Subcutaneous abdominal adipose tissue (tissue), 5 donors: ENCODE data around the gene ANO2.

Experiments
- H3K27ac ChIP-seq: one replicate; pipeline ENCODE4 v1.7.0; 2013; ENCODE audit warnings: low read depth, mild to moderate bottlenecking, inconsistent platforms, low read length, moderate library complexity
- H3K27me3 ChIP-seq, 5 donors: one replicate each; pipeline ENCODE4 v1.7.0; 2013; ENCODE audit warnings: low read length in 5 of 5, inconsistent platforms in 1 of 5; ENCODE audit not compliant: control insufficient read depth in 5 of 5, insufficient read depth in 4 of 5
- H3K36me3 ChIP-seq, 5 donors: one replicate each; pipeline ENCODE4 v1.7.0; 2013; ENCODE audit warnings: low read length in 5 of 5; ENCODE audit not compliant: control insufficient read depth in 5 of 5, insufficient read depth in 5 of 5
- H3K4me1 ChIP-seq, 5 donors: one replicate each; pipeline ENCODE4 v1.7.0; 2013; ENCODE audit warnings: low read length in 5 of 5, mild to moderate bottlenecking in 3 of 5, moderate library complexity in 1 of 5; ENCODE audit not compliant: control insufficient read depth in 5 of 5, insufficient read depth in 5 of 5
- H3K4me3 ChIP-seq, 5 donors: one replicate each; pipeline ENCODE4 v1.7.0; 2013; ENCODE audit warnings: low read length in 5 of 5, low read depth in 1 of 5
- H3K9ac ChIP-seq, 5 donors: one replicate each; pipeline ENCODE4 v1.7.0; 2013; ENCODE audit warnings: low read length in 5 of 5, mild to moderate bottlenecking in 4 of 5, moderate library complexity in 3 of 5
- H3K9me3 ChIP-seq, 5 donors: one replicate each; pipeline ENCODE4 v1.7.0; 2013; ENCODE audit warnings: low read length in 5 of 5; ENCODE audit not compliant: control insufficient read depth in 5 of 5
- donor health status: healthy.
- donor health status: healthy.
- donor health status: healthy.
- donor health status: healthy.
- donor health status: healthy.

The ANO2 gene

DNA sequence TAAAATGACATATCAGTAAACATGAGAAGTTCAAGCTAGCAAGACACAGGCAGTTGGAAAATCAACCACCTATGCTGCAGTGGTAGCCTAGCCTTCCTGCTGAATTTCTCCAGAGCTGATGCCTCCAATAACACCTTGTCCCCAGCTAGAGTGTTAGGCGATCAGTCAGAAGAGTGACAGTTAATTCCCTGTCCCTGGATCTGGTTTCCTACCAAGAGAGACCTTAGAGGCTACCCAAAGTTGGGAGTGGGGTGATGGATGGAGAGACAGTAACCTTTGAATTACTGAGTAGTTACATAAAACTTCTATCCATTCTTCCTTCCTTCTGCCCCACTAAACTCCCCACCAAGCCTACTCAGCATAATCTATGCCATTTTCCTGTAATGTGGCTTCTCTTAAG lies 1.9 kb upstream of the ANO2 start:
- Histone ChIP-seq H3K4me1 (peaks cover 0 to 24% (median 10%) of the 10 kb centered on the region in 5 donors), H3K9me3 (no peaks in the 10 kb centered on the region), H3K27ac (no peak overlapping the region), H3K4me3 (no peak overlapping the region), H3K27me3 (peaks cover 19 to 59% (median 26%) of the 10 kb centered on the region in 5 donors), H3K36me3 (peaks cover 0 to 63% (median 50%) of the 10 kb centered on the region in 5 donors), H3K9ac (no peak overlapping the region)

DNA sequence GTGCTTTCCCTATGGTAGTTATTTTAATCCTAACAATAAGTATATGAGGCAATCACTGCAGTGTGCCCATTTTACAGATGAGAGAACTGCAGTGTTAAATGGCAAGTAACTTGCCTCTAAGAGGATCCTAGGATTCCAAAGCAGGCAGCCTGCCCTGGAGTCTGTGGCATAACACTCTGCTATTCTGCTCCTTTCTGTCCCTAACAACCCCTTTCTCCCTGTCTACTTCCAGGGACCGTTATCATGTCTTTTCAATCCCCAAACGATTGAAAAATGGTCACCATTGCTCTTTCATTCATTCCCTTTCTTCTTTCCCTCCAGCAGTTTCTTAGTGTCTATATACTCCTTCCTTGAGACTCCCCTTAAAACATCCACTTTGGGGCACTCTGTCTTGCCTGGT lies 1.3 kb upstream of the ANO2 start:
- H3K4me1 ChIP-seq = peaks cover 0 to 26% (median 10%) of the 10 kb centered on the region in 5 donors
- H3K9ac ChIP-seq = no peak overlapping the region
- H3K9me3 ChIP-seq = no peaks in the 10 kb centered on the region
- H3K27me3 ChIP-seq = peaks cover 19 to 59% (median 26%) of the 10 kb centered on the region in 5 donors
- H3K27ac ChIP-seq = no peak overlapping the region
- H3K4me3 ChIP-seq = no peak overlapping the region
- peaks cover 0 to 57% (median 45%) of the 10 kb centered on the region in 5 donors for H3K36me3 ChIP-seq

DNA sequence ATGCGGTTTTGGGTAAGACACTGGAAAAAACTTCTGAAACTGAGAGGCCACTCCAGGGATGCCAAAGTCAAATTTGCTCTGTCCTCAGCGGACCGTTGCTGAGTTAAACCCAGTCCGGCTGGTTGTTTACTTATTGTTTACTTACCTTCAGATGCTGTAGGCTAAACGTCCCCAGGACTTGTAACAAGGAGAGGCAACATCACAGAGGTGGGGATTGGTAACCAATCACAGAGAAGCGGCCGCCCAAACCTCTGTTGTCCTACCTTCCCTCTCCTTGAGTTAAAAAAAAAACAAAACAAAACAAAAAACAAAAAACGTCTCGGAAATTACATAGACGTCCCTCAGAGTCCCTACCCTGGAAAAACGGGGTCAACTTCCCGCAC lies 380 bp downstream of the ANO2 start:
- Histone ChIP-seq H3K36me3 (peaks cover 0 to 54% (median 44%) of the 10 kb centered on the region in 5 donors), H3K4me1 (peaks cover 0 to 26% (median 10%) of the 10 kb centered on the region in 5 donors), H3K27me3 (peaks cover 23 to 55% (median 26%) of the 10 kb centered on the region in 5 donors), H3K4me3 (peak overlapping the region in 3 of 5 donors; percentile 23 to 44 (median 39)), H3K9me3 (no peaks in the 10 kb centered on the region), H3K9ac (no peak overlapping the region), H3K27ac (no peak overlapping the region)

DNA sequence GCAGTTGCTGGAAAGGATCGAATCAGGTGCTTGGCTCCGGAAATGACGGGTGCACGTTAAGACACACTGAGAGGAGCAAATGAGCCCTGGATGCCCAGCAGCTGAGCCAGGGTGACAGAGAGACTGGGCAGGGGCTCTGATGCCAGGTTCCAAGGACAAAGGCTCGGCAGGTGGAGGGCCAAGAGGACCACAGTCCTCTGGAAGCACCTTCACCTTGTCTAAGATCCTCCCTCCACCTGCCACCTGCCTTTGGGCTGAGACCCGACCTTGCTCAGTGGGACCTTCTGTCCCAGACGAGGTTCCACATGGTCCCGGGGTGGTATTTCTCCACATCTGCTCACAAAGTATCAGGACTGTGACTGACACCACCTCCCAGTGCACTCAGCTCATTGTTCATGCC lies 1.0 kb downstream of the ANO2 start:
- Histone ChIP-seq H3K4me3 (no peak overlapping the region), H3K27me3 (peaks cover 21 to 55% (median 26%) of the 10 kb centered on the region in 5 donors), H3K36me3 (peaks cover 0 to 55% (median 38%) of the 10 kb centered on the region in 5 donors), H3K4me1 (peaks cover 0 to 26% (median 10%) of the 10 kb centered on the region in 5 donors), H3K27ac (no peak overlapping the region), H3K9me3 (no peaks in the 10 kb centered on the region), H3K9ac (no peak overlapping the region)

DNA sequence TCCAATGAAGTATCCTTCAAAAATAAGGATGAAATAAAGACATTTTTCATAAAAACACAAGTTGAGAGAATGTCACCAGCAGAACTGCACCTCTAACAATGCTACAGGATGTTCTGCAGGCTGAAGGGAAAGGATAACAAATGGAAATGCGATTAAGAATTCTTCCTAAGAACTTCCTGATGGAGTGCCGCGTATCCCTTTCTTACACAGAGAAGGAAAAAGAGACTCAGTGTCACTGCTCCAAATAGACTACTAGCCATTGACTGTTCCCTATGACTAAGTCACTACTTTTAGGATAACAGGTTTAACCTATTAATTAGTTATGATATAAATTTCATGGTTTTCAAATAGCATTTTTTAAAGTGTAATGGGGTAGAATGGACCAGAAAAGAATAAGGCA lies 3.2 kb downstream of the ANO2 start:
- Histone ChIP-seq H3K36me3 (peaks cover 0 to 34% (median 24%) of the 10 kb centered on the region in 5 donors), H3K9ac (no peak overlapping the region), H3K9me3 (no peaks in the 10 kb centered on the region), H3K4me3 (no peak overlapping the region), H3K27ac (no peak overlapping the region), H3K4me1 (peaks cover 0 to 26% (median 10%) of the 10 kb centered on the region in 5 donors), H3K27me3 (peaks cover 16 to 40% (median 23%) of the 10 kb centered on the region in 5 donors)

DNA sequence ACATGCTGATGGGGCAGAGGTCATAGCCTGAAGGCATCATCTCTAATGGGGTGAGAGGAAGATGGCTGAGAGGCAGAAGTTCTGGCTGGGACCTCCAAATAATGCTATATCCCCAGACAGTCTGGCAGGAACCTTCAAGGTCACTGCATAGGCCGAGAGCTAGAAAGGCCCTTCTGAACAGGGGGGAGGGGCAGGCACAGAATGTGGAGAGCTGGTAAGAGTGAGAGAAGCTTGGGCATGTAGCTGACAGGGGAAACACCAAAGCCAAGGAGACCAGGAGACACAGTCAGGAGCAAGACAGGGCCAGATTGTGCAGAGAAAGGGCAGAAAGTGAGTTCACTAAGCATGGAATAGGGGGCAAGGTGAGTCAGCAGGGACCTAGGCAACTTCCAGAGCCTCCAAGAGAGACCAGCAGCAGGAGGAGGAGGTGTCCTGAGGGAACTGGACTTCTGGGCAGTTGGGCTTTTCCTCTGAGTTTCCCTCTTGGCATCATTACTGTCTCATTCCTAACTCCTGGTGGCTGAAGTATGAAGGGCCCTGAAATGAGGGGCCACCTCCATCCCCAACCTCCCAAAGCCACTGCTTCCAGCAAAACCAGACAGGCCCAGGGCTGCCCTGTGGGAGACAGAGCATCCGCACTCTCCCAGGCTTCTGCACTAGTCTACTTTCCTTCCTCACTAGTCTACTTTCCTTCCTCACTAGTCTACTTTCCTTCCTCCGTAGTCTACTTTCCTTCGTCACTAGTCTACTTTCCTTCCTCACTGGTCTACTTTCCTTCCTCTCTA lies 17.1 kb downstream of the ANO2 start:
- Histone ChIP-seq H3K9me3 (peaks cover 0 to 5% (median 0%) of the 10 kb centered on the region in 5 donors), H3K4me1 (no peaks in the 10 kb centered on the region), H3K27ac (peak overlapping the region; percentile 2), H3K4me3 (no peak overlapping the region), H3K36me3 (peaks cover 0 to 12% (median 0%) of the 10 kb centered on the region in 5 donors), H3K9ac (no peak overlapping the region), H3K27me3 (peaks cover 0 to 8% (median 3%) of the 10 kb centered on the region in 5 donors)

DNA sequence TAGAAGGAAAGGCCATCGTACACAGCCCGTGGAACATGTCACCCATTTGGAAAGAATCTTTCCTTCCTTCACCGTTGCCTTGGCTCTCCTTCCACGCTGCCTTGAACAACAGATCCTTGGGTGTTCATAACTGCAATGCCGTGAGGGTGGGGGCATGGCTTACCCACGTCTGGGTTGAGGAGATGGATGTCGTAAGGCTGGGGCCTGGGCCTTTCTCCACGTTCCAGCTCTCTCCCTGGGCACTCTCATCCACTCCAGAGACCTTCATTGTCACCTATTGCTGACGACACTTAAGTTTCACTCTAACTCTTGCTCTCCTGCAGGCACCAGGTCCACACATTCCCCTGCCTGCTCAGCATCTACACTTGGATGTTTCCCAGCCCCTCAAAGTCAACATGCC lies 19.4 kb downstream of the ANO2 start:
- peaks cover 0 to 29% (median 9%) of the 10 kb centered on the region in 5 donors for H3K36me3 ChIP-seq
- no peak overlapping the region for H3K4me3 ChIP-seq
- no peak overlapping the region for H3K27ac ChIP-seq
- H3K9ac ChIP-seq = no peak overlapping the region
- H3K4me1 ChIP-seq = no peaks in the 10 kb centered on the region
- peaks cover 0 to 5% (median 0%) of the 10 kb centered on the region in 5 donors for H3K9me3 ChIP-seq
- peaks cover 0 to 8% (median 2%) of the 10 kb centered on the region in 5 donors for H3K27me3 ChIP-seq

DNA sequence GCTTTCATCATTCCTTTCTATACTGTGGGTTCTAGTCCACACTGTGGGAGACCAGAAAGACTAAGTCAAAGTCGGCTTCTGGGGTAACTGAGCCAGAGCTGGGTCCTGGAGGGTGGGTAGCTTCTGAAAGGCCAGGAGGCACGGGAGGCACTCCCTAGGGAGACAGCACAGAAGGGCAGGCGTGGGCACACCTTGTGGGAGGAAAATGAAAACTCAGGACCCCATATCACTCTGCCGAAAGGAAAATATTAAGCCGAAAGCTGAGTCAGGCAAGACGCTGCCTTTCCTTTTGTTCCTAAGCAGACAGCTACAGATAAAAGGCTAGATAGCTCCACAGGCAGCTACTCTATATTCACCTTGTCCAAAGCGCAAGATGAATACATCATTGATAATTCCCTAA lies 20.7 kb downstream of the ANO2 start:
- Histone ChIP-seq H3K36me3 (peaks cover 0 to 37% (median 14%) of the 10 kb centered on the region in 5 donors), H3K27ac (no peak overlapping the region), H3K9ac (no peak overlapping the region), H3K4me3 (no peak overlapping the region), H3K27me3 (peaks cover 0 to 8% (median 0%) of the 10 kb centered on the region in 5 donors), H3K4me1 (no peaks in the 10 kb centered on the region), H3K9me3 (peaks cover 0 to 5% (median 0%) of the 10 kb centered on the region in 5 donors)

DNA sequence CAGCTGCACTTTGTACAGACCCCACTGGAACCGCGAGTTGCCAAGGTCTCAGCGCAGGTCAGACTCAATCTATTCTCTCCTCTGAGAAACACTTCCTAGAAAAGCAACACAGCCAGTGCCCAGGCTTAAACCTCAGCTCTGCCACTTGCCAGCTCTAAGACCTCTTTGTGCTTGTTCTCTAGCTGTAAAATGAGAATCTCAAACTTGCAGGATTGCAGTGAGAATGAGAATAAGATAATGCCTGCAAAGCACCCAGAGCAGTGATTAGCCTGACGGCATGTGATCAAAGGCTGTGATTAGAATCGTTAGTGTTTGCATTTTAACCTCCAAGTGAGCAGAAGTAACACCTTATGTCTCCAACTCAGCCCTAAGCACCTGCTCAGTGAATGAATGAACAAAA lies 21.3 kb downstream of the ANO2 start:
- Histone ChIP-seq H3K4me3 (no peak overlapping the region), H3K27ac (no peak overlapping the region), H3K27me3 (peaks cover 0 to 8% (median 0%) of the 10 kb centered on the region in 5 donors), H3K4me1 (no peaks in the 10 kb centered on the region), H3K36me3 (peaks cover 0 to 42% (median 14%) of the 10 kb centered on the region in 5 donors), H3K9me3 (peaks cover 0 to 5% (median 0%) of the 10 kb centered on the region in 5 donors), H3K9ac (no peak overlapping the region)

DNA sequence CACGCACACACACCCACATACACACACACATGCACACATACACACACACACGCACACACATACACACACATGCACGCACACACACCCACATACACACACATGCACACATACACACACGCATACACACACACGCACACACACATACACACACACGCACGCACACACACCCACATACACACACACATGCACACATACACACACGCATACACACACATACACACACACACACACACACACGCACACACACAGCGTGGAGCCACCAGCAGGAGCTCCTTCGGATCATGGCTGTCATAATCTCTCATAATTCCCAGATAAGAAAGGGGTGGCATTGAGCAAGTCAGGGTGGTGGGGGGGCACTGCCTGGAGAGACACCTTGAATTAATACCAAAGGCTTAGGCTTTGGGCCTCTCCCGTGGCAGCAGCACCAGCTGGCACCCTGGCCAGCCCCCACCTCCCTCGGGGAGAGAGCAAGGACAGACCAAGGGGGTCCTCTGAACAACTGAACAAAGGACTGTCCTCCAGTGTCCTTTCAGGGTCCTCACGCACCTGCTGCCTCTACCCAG lies 21.9 kb downstream of the ANO2 start:
- Histone ChIP-seq H3K9me3 (peaks cover 0 to 5% (median 0%) of the 10 kb centered on the region in 5 donors), H3K9ac (no peak overlapping the region), H3K27ac (no peak overlapping the region), H3K4me3 (no peak overlapping the region), H3K36me3 (peaks cover 0 to 45% (median 14%) of the 10 kb centered on the region in 5 donors), H3K27me3 (peaks cover 0 to 8% (median 0%) of the 10 kb centered on the region in 5 donors), H3K4me1 (no peaks in the 10 kb centered on the region)
